Measurements from ENCODE around the gene MELTF.

MELTF gene

DNA sequence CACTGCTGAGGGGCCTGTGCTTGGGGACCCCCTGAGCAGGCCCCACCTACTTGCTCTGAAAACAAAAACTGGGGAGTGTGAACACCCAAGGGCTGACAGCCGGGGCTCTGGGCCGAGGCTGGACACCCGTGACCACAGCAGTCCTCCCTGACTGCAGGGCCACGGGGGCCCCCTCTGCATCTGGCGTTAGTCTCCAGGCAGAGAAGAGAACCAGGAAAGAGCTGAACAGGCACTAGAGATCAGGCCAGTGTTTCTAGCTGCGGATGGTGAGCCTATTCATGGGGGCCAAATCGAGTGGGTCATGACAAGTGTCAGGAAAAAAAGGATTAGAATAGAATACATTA lies 17.1 kb downstream of the MELTF start:
- Histone ChIP-seq H3K4me3 (ENCODE audit: insufficient read depth in 1 of 2, low read depth in 1 of 2, low read length in 2 of 2) (no peak overlapping the region), H2BK12ac (ENCODE audit: low read length in 2 of 2) (no peak overlapping the region), H2BK5ac (ENCODE audit: low read depth, low read length, poor library complexity, severe bottlenecking) (no peak overlapping the region), H3K14ac (ENCODE audit: low read length in 2 of 2) (no peak overlapping the region), H2AK5ac (ENCODE audit: low read length, severe bottlenecking) (no peak overlapping the region), H2AFZ (ENCODE audit: low read depth, low read length) (no peak overlapping the region), H3K23ac (ENCODE audit: low read length in 2 of 2) (no peak overlapping the region), H3K9me3 (ENCODE audit: control insufficient read depth, low read length) (no peaks in the 10 kb centered on the region), H3K27me3 (ENCODE audit: control insufficient read depth in 1 of 2, insufficient read depth in 1 of 2, low read length in 2 of 2) (peaks cover 17 to 25% of the 10 kb centered on the region in 2 experiments), H4K91ac (ENCODE audit: low read length) (no peak overlapping the region), H3K18ac (ENCODE audit: low read depth in 1 of 2, low read length in 2 of 2) (no peak overlapping the region), H3K36me3 (ENCODE audit: control insufficient read depth in 1 of 2, insufficient read depth in 2 of 2, low read depth in 1 of 2, low read length in 2 of 2) (no peaks in the 10 kb centered on the region), H3K9ac (ENCODE audit: low read length) (no peak overlapping the region), H3K4ac (ENCODE audit: low read depth in 1 of 2, low read length in 2 of 2) (no peak overlapping the region), H2BK15ac (ENCODE audit: low read depth, poor library complexity, severe bottlenecking) (no peak overlapping the region), H4K8ac (ENCODE audit: low read length) (no peak overlapping the region), H3K27ac (ENCODE audit: low read length, poor library complexity, severe bottlenecking) (no peak overlapping the region), H3K4me1 (ENCODE audit: control insufficient read depth, insufficient read depth, low read depth, low read length) (no peaks in the 10 kb centered on the region), H2BK120ac (ENCODE audit: low read depth, low read length) (no peak overlapping the region), H3K4me2 (ENCODE audit: low read length, poor library complexity, severe bottlenecking) (no peak overlapping the region), H3K79me1 (replicated peaks; ENCODE audit: low read length, poor library complexity, severe bottlenecking) (no peaks in the 10 kb centered on the region)
- WGBS: 81% methylated on average over 6 of the region's 7 CpGs
- DNase-seq: no peak

GRCh38 chr3:197011780-197012539 lies 17.7 kb downstream of the MELTF start:
- H3K9ac ChIP-seq (ENCODE audit: low read length): no peak overlapping the region
- no peak overlapping the region for H2AFZ ChIP-seq (ENCODE audit: low read depth, low read length)
- WGBS: 93% methylated on average over 25 of the region's 25 CpGs

GRCh38 chr3:197010556-197011351 lies 18.9 kb downstream of the MELTF start:
- H2AK5ac ChIP-seq (ENCODE audit: low read length, severe bottlenecking): no peak overlapping the region
- no peak for DNase-seq
- no peak overlapping the region for H2BK120ac ChIP-seq (ENCODE audit: low read depth, low read length)
- no peak overlapping the region for H3K9ac ChIP-seq (ENCODE audit: low read length)
- H3K79me1 ChIP-seq (replicated peaks; ENCODE audit: low read length, poor library complexity, severe bottlenecking): no peaks in the 10 kb centered on the region
- no peak overlapping the region for H3K4me2 ChIP-seq (ENCODE audit: low read length, poor library complexity, severe bottlenecking)
- no peak overlapping the region for H3K4ac ChIP-seq (ENCODE audit: low read depth in 1 of 2, low read length in 2 of 2)
- no peak overlapping the region for H3K14ac ChIP-seq (ENCODE audit: low read length in 2 of 2)
- no peak overlapping the region for H3K18ac ChIP-seq (ENCODE audit: low read depth in 1 of 2, low read length in 2 of 2)
- H3K36me3 ChIP-seq (ENCODE audit: control insufficient read depth in 1 of 2, insufficient read depth in 2 of 2, low read depth in 1 of 2, low read length in 2 of 2): no peaks in the 10 kb centered on the region
- no peak overlapping the region for H2BK12ac ChIP-seq (ENCODE audit: low read length in 2 of 2)
- WGBS: 90% methylated on average over 30 of the region's 30 CpGs
- no peak overlapping the region for H3K23ac ChIP-seq (ENCODE audit: low read length in 2 of 2)
- no peak overlapping the region for H3K27ac ChIP-seq (ENCODE audit: low read length, poor library complexity, severe bottlenecking)
- no peak overlapping the region for H2AFZ ChIP-seq (ENCODE audit: low read depth, low read length)
- H3K4me1 ChIP-seq (ENCODE audit: control insufficient read depth, insufficient read depth, low read depth, low read length): peaks cover 1% of the 10 kb centered on the region
- no peak overlapping the region for H2BK5ac ChIP-seq (ENCODE audit: low read depth, low read length, poor library complexity, severe bottlenecking)
- H4K8ac ChIP-seq (ENCODE audit: low read length): no peak overlapping the region
- no peak overlapping the region for H2BK15ac ChIP-seq (ENCODE audit: low read depth, poor library complexity, severe bottlenecking)
- H3K9me3 ChIP-seq (ENCODE audit: control insufficient read depth, low read length): no peaks in the 10 kb centered on the region
- H3K27me3 ChIP-seq (ENCODE audit: control insufficient read depth in 1 of 2, insufficient read depth in 1 of 2, low read length in 2 of 2): peaks cover 20 to 21% of the 10 kb centered on the region in 2 experiments
- no peak overlapping the region for H3K4me3 ChIP-seq (ENCODE audit: insufficient read depth in 1 of 2, low read depth in 1 of 2, low read length in 2 of 2)
- no peak overlapping the region for H4K91ac ChIP-seq (ENCODE audit: low read length)

More at GRCh38 chr3:197011780-197012539, 17.7 kb downstream of the MELTF start:
- H4K91ac ChIP-seq (ENCODE audit: low read length): no peak overlapping the region
- no peak overlapping the region for H2BK120ac ChIP-seq (ENCODE audit: low read depth, low read length)
- no peak overlapping the region for H2BK12ac ChIP-seq (ENCODE audit: low read length in 2 of 2)
- no peak for DNase-seq
- H3K4me3 ChIP-seq (ENCODE audit: insufficient read depth in 1 of 2, low read depth in 1 of 2, low read length in 2 of 2): no peak overlapping the region
- no peak overlapping the region for H3K18ac ChIP-seq (ENCODE audit: low read depth in 1 of 2, low read length in 2 of 2)
- H4K8ac ChIP-seq (ENCODE audit: low read length): no peak overlapping the region
- H2BK5ac ChIP-seq (ENCODE audit: low read depth, low read length, poor library complexity, severe bottlenecking): no peak overlapping the region
- H3K4ac ChIP-seq (ENCODE audit: low read depth in 1 of 2, low read length in 2 of 2): no peak overlapping the region
- H3K23ac ChIP-seq (ENCODE audit: low read length in 2 of 2): no peak overlapping the region
- H3K79me1 ChIP-seq (replicated peaks; ENCODE audit: low read length, poor library complexity, severe bottlenecking): no peaks in the 10 kb centered on the region
- no peak overlapping the region for H3K4me2 ChIP-seq (ENCODE audit: low read length, poor library complexity, severe bottlenecking)
- peaks cover 1% of the 10 kb centered on the region for H3K4me1 ChIP-seq (ENCODE audit: control insufficient read depth, insufficient read depth, low read depth, low read length)
- peaks cover 21 to 25% of the 10 kb centered on the region in 2 experiments for H3K27me3 ChIP-seq (ENCODE audit: control insufficient read depth in 1 of 2, insufficient read depth in 1 of 2, low read length in 2 of 2)
- no peak overlapping the region for H2BK15ac ChIP-seq (ENCODE audit: low read depth, poor library complexity, severe bottlenecking)
- H3K14ac ChIP-seq (ENCODE audit: low read length in 2 of 2): no peak overlapping the region
- H3K27ac ChIP-seq (ENCODE audit: low read length, poor library complexity, severe bottlenecking): no peak overlapping the region
- H3K36me3 ChIP-seq (ENCODE audit: control insufficient read depth in 1 of 2, insufficient read depth in 2 of 2, low read depth in 1 of 2, low read length in 2 of 2): no peaks in the 10 kb centered on the region
- H2AK5ac ChIP-seq (ENCODE audit: low read length, severe bottlenecking): no peak overlapping the region
- no peaks in the 10 kb centered on the region for H3K9me3 ChIP-seq (ENCODE audit: control insufficient read depth, low read length)

- Histone ChIP-seq H3K79me1 (replicated peaks; ENCODE audit: low read length, poor library complexity, severe bottlenecking) (no peaks in the 10 kb centered on the region), H3K4me1 (ENCODE audit: control insufficient read depth, insufficient read depth, low read depth, low read length) (peaks cover 1% of the 10 kb centered on the region), H4K91ac (ENCODE audit: low read length) (no peak overlapping the region), H2AFZ (ENCODE audit: low read depth, low read length) (no peak overlapping the region), H3K27me3 (ENCODE audit: control insufficient read depth in 1 of 2, insufficient read depth in 1 of 2, low read length in 2 of 2) (peaks cover 13 to 25% of the 10 kb centered on the region in 2 experiments), H3K23ac (ENCODE audit: low read length in 2 of 2) (no peak overlapping the region), H3K36me3 (ENCODE audit: control insufficient read depth in 1 of 2, insufficient read depth in 2 of 2, low read depth in 1 of 2, low read length in 2 of 2) (no peaks in the 10 kb centered on the region), H2BK5ac (ENCODE audit: low read depth, low read length, poor library complexity, severe bottlenecking) (no peak overlapping the region), H3K27ac (ENCODE audit: low read length, poor library complexity, severe bottlenecking) (no peak overlapping the region), H2BK120ac (ENCODE audit: low read depth, low read length) (no peak overlapping the region), H2BK12ac (ENCODE audit: low read length in 2 of 2) (no peak overlapping the region), H3K14ac (ENCODE audit: low read length in 2 of 2) (no peak overlapping the region), H3K9me3 (ENCODE audit: control insufficient read depth, low read length) (no peaks in the 10 kb centered on the region), H3K4me3 (ENCODE audit: insufficient read depth in 1 of 2, low read depth in 1 of 2, low read length in 2 of 2) (no peak overlapping the region), H4K8ac (ENCODE audit: low read length) (no peak overlapping the region), H3K4me2 (ENCODE audit: low read length, poor library complexity, severe bottlenecking) (no peak overlapping the region), H2AK5ac (ENCODE audit: low read length, severe bottlenecking) (no peak overlapping the region), H3K18ac (ENCODE audit: low read depth in 1 of 2, low read length in 2 of 2) (no peak overlapping the region), H3K4ac (ENCODE audit: low read depth in 1 of 2, low read length in 2 of 2) (no peak overlapping the region), H3K9ac (ENCODE audit: low read length) (no peak overlapping the region), H2BK15ac (ENCODE audit: low read depth, poor library complexity, severe bottlenecking) (no peak overlapping the region)
- no peak for DNase-seq
- 92% methylated on average over 20 of the region's 20 CpGs for WGBS
Observed at GRCh38 chr3:197009532-197010019, 20.0 kb downstream of the MELTF start.

Measured in mesenchymal stem cell (in vitro differentiated cells and primary cell).